Glutamatergic neuron (in vitro differentiated cells): ENCODE data around the gene ARHGAP24. TPM values are rescaled to one million over a fixed set of nuclear protein-coding genes. Genes with fewer than 3 reads are reported as not detected.

Experiments
- DNase-seq: peaks from one replicate; pipeline ENCODE4 v3.0.0; 2022
- H3K27ac Mint-ChIP-seq: one replicate; pipeline ENCODE4 v1.8.0; 2020; ENCODE audit warnings: mild to moderate bottlenecking, mixed read lengths, inconsistent platforms; ENCODE audit not compliant: unreplicated experiment
- H3K27me3 Mint-ChIP-seq: one replicate; pipeline ENCODE4 v1.8.0; 2020; ENCODE audit warnings: mild to moderate bottlenecking, moderate library complexity, mixed read lengths, inconsistent platforms; ENCODE audit not compliant: unreplicated experiment
- H3K36me3 Mint-ChIP-seq: one replicate; pipeline ENCODE4 v1.8.0; 2020; ENCODE audit warnings: mild to moderate bottlenecking, mixed read lengths, inconsistent platforms; ENCODE audit not compliant: unreplicated experiment
- H3K4me1 Mint-ChIP-seq: one replicate; pipeline ENCODE4 v1.8.0; 2020; ENCODE audit warnings: mild to moderate bottlenecking, low read depth, mixed read lengths, inconsistent platforms; ENCODE audit not compliant: unreplicated experiment
- H3K4me3 Mint-ChIP-seq: one replicate; pipeline ENCODE4 v1.8.0; 2020; ENCODE audit warnings: mild to moderate bottlenecking, mixed read lengths, inconsistent platforms; ENCODE audit not compliant: unreplicated experiment
- H3K9me3 Mint-ChIP-seq: one replicate; pipeline ENCODE4 v1.8.0; 2020; ENCODE audit warnings: mild to moderate bottlenecking, moderate library complexity, mixed read lengths, inconsistent platforms; ENCODE audit not compliant: unreplicated experiment
- CTCF ChIP-seq: fragments of 200-600 bp; sonication (generic); IDR thresholded peaks from one replicate; pipeline ENCODE4 v1.5.0; 2021; ENCODE audit not compliant: partially characterized antibody, unreplicated experiment
- total RNA-seq: library from RNA; stranded (reverse); fragmentation: NEBNext Ultra II Directional; extraction: Animal tissue kit (Norgen Biotek cat#: 25700); gene quantifications from one replicate; pipeline ENCODE4 v1.2.1, GENCODE V29; 2021; ENCODE audit not compliant: unreplicated experiment

Gene ARHGAP24
- total RNA-seq, 1 donor from 2014 or later: 1.6 TPM

DNA sequence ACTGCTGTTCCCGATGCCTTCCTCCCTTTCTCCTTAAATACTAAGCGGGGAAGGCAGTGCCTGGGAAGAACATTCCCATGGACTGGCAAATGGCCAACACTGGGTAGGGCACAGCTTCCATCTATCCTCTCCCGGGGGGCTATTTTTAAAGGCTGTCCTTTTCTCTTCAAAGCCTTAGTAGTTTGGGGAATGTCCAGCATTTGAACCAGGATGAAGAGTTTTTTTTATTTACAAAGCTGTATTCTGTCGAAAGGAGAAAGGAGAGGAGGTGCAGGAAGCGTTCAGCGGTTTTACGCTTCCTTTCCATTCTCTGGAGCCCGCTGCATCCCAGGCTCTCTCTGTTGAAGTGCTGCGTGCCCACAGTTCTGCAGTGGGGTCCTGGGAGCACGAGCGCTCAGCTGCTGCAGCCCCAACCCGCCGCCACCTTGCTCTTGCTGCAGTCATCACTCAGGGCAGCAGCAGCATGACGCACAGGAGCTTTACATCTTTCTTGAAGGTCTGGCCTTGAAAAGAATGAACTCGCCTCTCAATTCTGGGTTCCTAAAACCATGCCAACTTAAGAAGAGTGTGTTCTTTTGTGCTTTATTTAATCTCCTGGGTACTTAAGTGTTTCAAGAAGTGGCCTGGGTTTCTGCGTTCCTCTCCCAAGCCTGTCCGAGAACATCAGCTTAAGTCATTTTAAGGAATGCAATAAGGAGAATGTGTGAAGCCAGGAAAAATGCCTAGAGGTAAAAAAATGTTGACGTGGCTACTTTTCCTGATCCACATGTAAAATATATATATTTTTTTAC, 457.7 kb downstream of the ARHGAP24 start:
- peaks cover 11% of the 10 kb centered on the region for H3K4me1 Mint-ChIP-seq
- no peak overlapping the region for H3K27ac Mint-ChIP-seq
- H3K36me3 Mint-ChIP-seq: no peaks in the 10 kb centered on the region
- no peak overlapping the region for H3K4me3 Mint-ChIP-seq
- TF ChIP-seq CTCF: no peak
- H3K9me3 Mint-ChIP-seq: no peaks in the 10 kb centered on the region
- no peak for DNase-seq
- no peaks in the 10 kb centered on the region for H3K27me3 Mint-ChIP-seq

DNA sequence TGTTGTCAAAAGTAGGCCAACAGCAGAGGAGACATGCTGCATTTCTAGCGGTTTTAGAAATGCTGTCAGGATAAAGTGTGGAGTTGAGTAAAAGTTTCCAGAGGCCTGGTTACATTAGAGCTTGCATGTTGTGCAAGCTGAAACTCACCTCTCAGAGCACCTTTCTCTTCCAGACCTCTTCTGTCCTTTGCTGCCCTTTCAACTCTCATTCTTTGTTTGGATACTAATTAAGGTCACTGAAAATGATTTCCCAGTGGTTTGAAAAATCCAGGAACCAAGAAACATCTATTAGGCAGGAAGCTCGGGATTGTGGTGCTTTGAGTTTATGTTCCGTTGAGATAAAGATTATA, 458.3 kb downstream of the ARHGAP24 start:
- TF ChIP-seq CTCF: no peak
- H3K4me1 Mint-ChIP-seq: peaks cover 11% of the 10 kb centered on the region
- no peak overlapping the region for H3K27ac Mint-ChIP-seq
- H3K27me3 Mint-ChIP-seq: no peaks in the 10 kb centered on the region
- H3K36me3 Mint-ChIP-seq: no peaks in the 10 kb centered on the region
- no peak overlapping the region for H3K4me3 Mint-ChIP-seq
- DNase-seq: no peak
- H3K9me3 Mint-ChIP-seq: no peaks in the 10 kb centered on the region

- Mint-ChIP-seq H3K27ac (no peak overlapping the region), H3K27me3 (no peaks in the 10 kb centered on the region), H3K9me3 (no peaks in the 10 kb centered on the region), H3K36me3 (no peaks in the 10 kb centered on the region), H3K4me1 (peaks cover under 1% of the 10 kb centered on the region), H3K4me3 (no peak overlapping the region)
- DNase-seq: no peak
- TF ChIP-seq CTCF: no peak
Observed at GRCh38 chr4:85937507-85937906, 462.6 kb downstream of the ARHGAP24 start.

GRCh38 chr4:85938062-85938461, 463.1 kb downstream of the ARHGAP24 start:
- Mint-ChIP-seq H3K9me3 (no peaks in the 10 kb centered on the region), H3K36me3 (no peaks in the 10 kb centered on the region), H3K4me3 (no peak overlapping the region), H3K27ac (no peak overlapping the region), H3K27me3 (no peaks in the 10 kb centered on the region), H3K4me1 (no peaks in the 10 kb centered on the region)
- no peak for DNase-seq
- TF ChIP-seq CTCF: no peak

DNA sequence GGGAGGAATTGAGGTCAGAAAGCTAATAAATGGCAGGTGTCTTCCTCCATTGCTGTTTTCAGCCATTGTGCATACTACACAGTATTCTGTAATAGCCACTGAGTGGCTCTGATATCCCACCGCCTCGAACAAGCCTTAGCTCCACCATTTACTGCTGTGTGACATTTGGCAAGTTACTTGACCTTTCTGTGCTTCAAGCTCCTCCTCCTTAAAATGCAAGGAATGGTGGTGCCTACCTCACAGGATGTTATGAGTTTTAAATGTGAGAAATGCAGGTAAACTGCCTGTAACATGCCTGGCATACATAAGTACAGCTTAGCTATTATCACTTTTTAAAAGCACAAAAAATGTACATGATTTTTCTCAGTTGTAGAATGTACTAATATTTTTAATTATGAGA, 464.0 kb downstream of the ARHGAP24 start:
- no peak for DNase-seq
- Mint-ChIP-seq H3K36me3 (no peaks in the 10 kb centered on the region), H3K4me1 (no peaks in the 10 kb centered on the region), H3K9me3 (no peaks in the 10 kb centered on the region), H3K27ac (no peak overlapping the region), H3K27me3 (no peaks in the 10 kb centered on the region), H3K4me3 (no peak overlapping the region)
- TF ChIP-seq CTCF: no peak
